Activated T-cell treated with anti-CD3 and anti-CD28 coated beads, Interleukin-2, amount 50 U/mL, for 4 hours (primary cell): ENCODE measurements around the gene ARHGAP44. TPM values are rescaled to one million over a fixed set of nuclear protein-coding genes. Genes with fewer than 3 reads are reported as not detected.

Experiments
- ATAC-seq, 2 donors: fragments of 200-7000 bp; cut with Tn5 transposase; one replicate each; pipeline ENCODE4 v1.10.0; 2021
- DNase-seq: peaks from one replicate; pipeline ENCODE4 v3.0.0-alpha.2; 2020
- H3K27me3 Mint-ChIP-seq: one replicate; pipeline ENCODE4 v1.8.0; 2021; ENCODE audit warnings: low read depth, mixed read lengths
- H3K36me3 Mint-ChIP-seq: one replicate; pipeline ENCODE4 v1.8.0; 2022; ENCODE audit warnings: mixed read lengths; ENCODE audit not compliant: insufficient read depth
- H3K4me1 Mint-ChIP-seq: one replicate; pipeline ENCODE4 v1.8.0; 2021; ENCODE audit warnings: low read depth, mixed read lengths
- H3K4me3 Mint-ChIP-seq: one replicate; pipeline ENCODE4 v1.8.0; 2021; ENCODE audit warnings: mild to moderate bottlenecking, moderate library complexity, mixed read lengths
- H3K9me3 Mint-ChIP-seq: one replicate; pipeline ENCODE4 v1.8.0; 2021; ENCODE audit warnings: mixed read lengths
- total RNA-seq, 3 donors: library from RNA; stranded (reverse); gene quantifications; one replicate each; pipeline ENCODE4 v1.2.1, GENCODE V29; 2021

Gene ARHGAP44
- total RNA-seq, 3 donors from 2014 or later, result 0.10 to 0.11 TPM; not detected in 1

- Mint-ChIP-seq H3K27me3 (no peaks in the 10 kb centered on the region), H3K4me3 (no peak overlapping the region), H3K4me1 (peaks cover 7% of the 10 kb centered on the region), H3K9me3 (peaks cover 10% of the 10 kb centered on the region), H3K36me3 (no peaks in the 10 kb centered on the region)
- DNase-seq (no peak), ATAC-seq (no peak)
Measured at GRCh38 chr17:13035420-13035819, 246.1 kb downstream of the ARHGAP44 start.

GRCh38 chr17:13036751-13037150 is 247.5 kb downstream of the ARHGAP44 start:
- H3K9me3 Mint-ChIP-seq, result peaks cover 10% of the 10 kb centered on the region
- H3K27me3 Mint-ChIP-seq, result peaks cover 1% of the 10 kb centered on the region
- ATAC-seq, result no peak
- H3K4me1 Mint-ChIP-seq, result peaks cover 3% of the 10 kb centered on the region
- H3K4me3 Mint-ChIP-seq, result no peak overlapping the region
- no peaks in the 10 kb centered on the region for H3K36me3 Mint-ChIP-seq
- no peak for DNase-seq

GRCh38 chr17:13038931-13039665 is 249.8 kb downstream of the ARHGAP44 start:
- H3K9me3 Mint-ChIP-seq, result peaks cover 10% of the 10 kb centered on the region
- no peak overlapping the region for H3K4me3 Mint-ChIP-seq
- peaks cover 7% of the 10 kb centered on the region for H3K27me3 Mint-ChIP-seq
- ATAC-seq (no peak), DNase-seq (no peak)
- no peaks in the 10 kb centered on the region for H3K36me3 Mint-ChIP-seq
- no peaks in the 10 kb centered on the region for H3K4me1 Mint-ChIP-seq

Other genes starting within 250 kb of the ARHGAP44 start
- under 1 TPM in 1 of 3 donors, not detected in 2; 0.03 TPM for gene MYOCD, start 123.6 kb upstream of the ARHGAP44 start, total RNA-seq
- 100 to 1,000 TPM; 116 to 125 (median 118) TPM for gene ELAC2, start 228.5 kb downstream of the ARHGAP44 start, total RNA-seq